Measurements from ENCODE around the gene MINDY2.
"Not testable (repeated sequence)": the region's sequence is repeated elsewhere in the genome, so short reads cannot be mapped to it uniquely, and the experiment has no call there.

MINDY2 gene

DNA sequence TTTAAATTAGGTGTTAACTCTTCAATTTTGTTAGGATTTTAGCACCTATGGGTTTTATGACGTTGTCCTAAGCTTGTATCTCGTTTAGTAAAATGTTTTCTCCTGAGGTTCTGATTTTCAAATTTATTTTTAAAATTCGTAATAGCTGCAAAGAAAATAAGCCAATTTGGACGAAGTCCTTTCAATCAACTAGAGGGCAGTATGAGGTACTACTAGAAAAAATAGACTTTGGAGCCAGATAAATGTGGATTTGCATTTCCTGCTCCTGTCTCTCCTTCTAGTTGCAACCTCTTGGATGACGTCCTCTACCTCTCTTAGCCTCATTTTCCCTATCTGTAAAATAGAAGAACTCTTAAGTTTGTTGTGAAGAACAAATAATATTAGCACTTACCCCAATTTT, 81.2 kb downstream of the MINDY2 start:
- Histone ChIP-seq H2AFZ (ENCODE audit: low read length) (no peak overlapping the region), H3K27ac (ENCODE audit: low read length) (no peak overlapping the region), H3K4me1 (ENCODE audit: low read length) (no peaks in the 10 kb centered on the region), H3K79me2 (ENCODE audit: low read length) (no peaks in the 10 kb centered on the region), H3K4me2 (ENCODE audit: low read depth, low read length) (no peak overlapping the region), H3K27me3 (replicated peaks; ENCODE audit: insufficient read depth, low read length) (no peaks in the 10 kb centered on the region), H3K9me2 (replicated peaks; ENCODE audit: insufficient read depth, low read length) (no peaks in the 10 kb centered on the region), H3K36me3 (replicated peaks; ENCODE audit: insufficient read depth, low read length) (no peaks in the 10 kb centered on the region), H3K9ac (ENCODE audit: low read length) (no peak overlapping the region), H4K20me1 (ENCODE audit: insufficient read depth, low read length) (no peaks in the 10 kb centered on the region), H3K9me3 (replicated peaks; ENCODE audit: insufficient read depth, low read length) (no peaks in the 10 kb centered on the region), H3K4me3 (ENCODE audit: low read length) (no peak overlapping the region), H3F3A (ENCODE audit: insufficient read depth, low read length) (no peaks in the 10 kb centered on the region)
- TF ChIP-seq EZH2phosphoT487 (IDR thresholded peaks at IDR 0.05; ENCODE audit: low read length) (no peak), EZH2 (optimal IDR thresholded peaks at IDR 0.05; ENCODE audit: low read depth, low read length) (no peak)
- TF ChIP-seq, protein P1, sequence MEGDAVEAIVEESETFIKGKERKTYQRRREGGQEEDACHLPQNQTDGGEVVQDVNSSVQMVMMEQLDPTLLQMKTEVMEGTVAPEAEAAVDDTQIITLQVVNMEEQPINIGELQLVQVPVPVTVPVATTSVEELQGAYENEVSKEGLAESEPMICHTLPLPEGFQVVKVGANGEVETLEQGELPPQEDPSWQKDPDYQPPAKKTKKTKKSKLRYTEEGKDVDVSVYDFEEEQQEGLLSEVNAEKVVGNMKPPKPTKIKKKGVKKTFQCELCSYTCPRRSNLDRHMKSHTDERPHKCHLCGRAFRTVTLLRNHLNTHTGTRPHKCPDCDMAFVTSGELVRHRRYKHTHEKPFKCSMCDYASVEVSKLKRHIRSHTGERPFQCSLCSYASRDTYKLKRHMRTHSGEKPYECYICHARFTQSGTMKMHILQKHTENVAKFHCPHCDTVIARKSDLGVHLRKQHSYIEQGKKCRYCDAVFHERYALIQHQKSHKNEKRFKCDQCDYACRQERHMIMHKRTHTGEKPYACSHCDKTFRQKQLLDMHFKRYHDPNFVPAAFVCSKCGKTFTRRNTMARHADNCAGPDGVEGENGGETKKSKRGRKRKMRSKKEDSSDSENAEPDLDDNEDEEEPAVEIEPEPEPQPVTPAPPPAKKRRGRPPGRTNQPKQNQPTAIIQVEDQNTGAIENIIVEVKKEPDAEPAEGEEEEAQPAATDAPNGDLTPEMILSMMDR (IDR thresholded peaks at IDR 0.05; ENCODE audit: low read length): no peak
- DNase-seq: no peak

GRCh38 chr15:58854593-58854992, 83.5 kb downstream of the MINDY2 start:
- Histone ChIP-seq H3K36me3 (replicated peaks; ENCODE audit: insufficient read depth, low read length) (no peaks in the 10 kb centered on the region), H3F3A (ENCODE audit: insufficient read depth, low read length) (no peaks in the 10 kb centered on the region), H3K27ac (ENCODE audit: low read length) (no peak overlapping the region), H3K79me2 (ENCODE audit: low read length) (no peaks in the 10 kb centered on the region), H3K9me3 (replicated peaks; ENCODE audit: insufficient read depth, low read length) (no peaks in the 10 kb centered on the region), H3K4me3 (ENCODE audit: low read length) (no peak overlapping the region), H2AFZ (ENCODE audit: low read length) (no peak overlapping the region), H3K27me3 (replicated peaks; ENCODE audit: insufficient read depth, low read length) (no peaks in the 10 kb centered on the region), H3K4me2 (ENCODE audit: low read depth, low read length) (no peak overlapping the region), H3K9me2 (replicated peaks; ENCODE audit: insufficient read depth, low read length) (no peaks in the 10 kb centered on the region), H3K4me1 (ENCODE audit: low read length) (no peaks in the 10 kb centered on the region), H4K20me1 (ENCODE audit: insufficient read depth, low read length) (no peaks in the 10 kb centered on the region), H3K9ac (ENCODE audit: low read length) (no peak overlapping the region)
- DNase-seq: no peak
- TF ChIP-seq EZH2phosphoT487 (IDR thresholded peaks at IDR 0.05; ENCODE audit: low read length) (no peak), EZH2 (optimal IDR thresholded peaks at IDR 0.05; ENCODE audit: low read depth, low read length) (no peak)
- TF ChIP-seq, protein P1 (IDR thresholded peaks at IDR 0.05; ENCODE audit: low read length): no peak

DNA sequence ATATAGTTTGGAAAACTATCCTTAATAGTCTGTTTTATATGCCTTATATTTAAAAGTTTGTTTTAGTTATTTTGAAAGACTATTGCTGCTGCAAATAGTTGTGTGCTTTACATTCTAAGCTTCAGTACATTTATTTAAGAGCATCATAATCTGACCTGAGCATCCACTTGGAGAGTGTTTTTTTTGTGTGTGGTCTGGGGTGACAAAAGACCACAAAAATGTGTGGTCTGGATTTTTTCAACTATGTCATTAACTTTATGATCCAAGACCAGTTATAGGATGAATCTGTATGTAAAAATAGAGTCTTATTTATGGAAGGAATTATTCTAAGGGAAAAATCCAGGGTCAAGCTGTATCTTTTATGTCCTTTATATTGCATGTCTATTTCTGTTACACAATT, 85.0 kb downstream of the MINDY2 start:
- Histone ChIP-seq H3F3A (ENCODE audit: insufficient read depth, low read length) (no peaks in the 10 kb centered on the region), H3K9me2 (replicated peaks; ENCODE audit: insufficient read depth, low read length) (no peaks in the 10 kb centered on the region), H2AFZ (ENCODE audit: low read length) (no peak overlapping the region), H3K4me3 (ENCODE audit: low read length) (no peak overlapping the region), H3K9me3 (replicated peaks; ENCODE audit: insufficient read depth, low read length) (no peaks in the 10 kb centered on the region), H3K9ac (ENCODE audit: low read length) (no peak overlapping the region), H4K20me1 (ENCODE audit: insufficient read depth, low read length) (no peaks in the 10 kb centered on the region), H3K27ac (ENCODE audit: low read length) (no peak overlapping the region), H3K4me1 (ENCODE audit: low read length) (no peaks in the 10 kb centered on the region), H3K79me2 (ENCODE audit: low read length) (no peaks in the 10 kb centered on the region), H3K36me3 (replicated peaks; ENCODE audit: insufficient read depth, low read length) (no peaks in the 10 kb centered on the region), H3K4me2 (ENCODE audit: low read depth, low read length) (no peak overlapping the region), H3K27me3 (replicated peaks; ENCODE audit: insufficient read depth, low read length) (no peaks in the 10 kb centered on the region)
- DNase-seq: no peak
- TF ChIP-seq, protein P1 (IDR thresholded peaks at IDR 0.05; ENCODE audit: low read length): no peak

DNA sequence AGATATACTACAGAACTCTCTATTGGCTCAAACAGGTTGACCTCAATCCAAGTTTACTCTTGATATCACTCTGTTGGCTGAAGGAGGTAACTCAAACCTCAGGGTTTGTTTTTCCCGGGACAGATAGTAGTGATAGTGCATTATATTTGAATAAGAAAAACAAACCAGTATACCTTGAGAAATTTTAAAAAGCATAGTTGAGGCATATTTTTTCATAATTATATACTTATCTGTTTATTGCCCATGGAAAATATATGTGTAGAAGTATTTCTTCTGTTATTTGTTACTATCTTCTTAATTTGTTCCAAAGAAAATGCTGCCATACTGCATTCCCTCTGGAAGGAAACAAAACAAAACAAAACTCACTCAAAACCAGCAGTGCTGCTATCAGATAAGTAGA, 85.5 kb downstream of the MINDY2 start:
- not testable (repeated sequence) for H4K20me1 ChIP-seq (ENCODE audit: insufficient read depth, low read length)

More for the DNA sequence above, 85.5 kb downstream of the MINDY2 start:
- H3K4me2 ChIP-seq (ENCODE audit: low read depth, low read length); H3K27me3 ChIP-seq (replicated peaks; ENCODE audit: insufficient read depth, low read length); H2AFZ ChIP-seq (ENCODE audit: low read length); H3K9me3 ChIP-seq (replicated peaks; ENCODE audit: insufficient read depth, low read length); H3K4me3 ChIP-seq (ENCODE audit: low read length); DNase-seq; H3K27ac ChIP-seq (ENCODE audit: low read length); H3K9ac ChIP-seq (ENCODE audit: low read length); H3F3A ChIP-seq (ENCODE audit: insufficient read depth, low read length); H3K4me1 ChIP-seq (ENCODE audit: low read length); H3K79me2 ChIP-seq (ENCODE audit: low read length); H3K36me3 ChIP-seq (replicated peaks; ENCODE audit: insufficient read depth, low read length); H3K9me2 ChIP-seq (replicated peaks; ENCODE audit: insufficient read depth, low read length): not testable (repeated sequence)
